ENCODE results near the gene PDZD4.

DNA sequence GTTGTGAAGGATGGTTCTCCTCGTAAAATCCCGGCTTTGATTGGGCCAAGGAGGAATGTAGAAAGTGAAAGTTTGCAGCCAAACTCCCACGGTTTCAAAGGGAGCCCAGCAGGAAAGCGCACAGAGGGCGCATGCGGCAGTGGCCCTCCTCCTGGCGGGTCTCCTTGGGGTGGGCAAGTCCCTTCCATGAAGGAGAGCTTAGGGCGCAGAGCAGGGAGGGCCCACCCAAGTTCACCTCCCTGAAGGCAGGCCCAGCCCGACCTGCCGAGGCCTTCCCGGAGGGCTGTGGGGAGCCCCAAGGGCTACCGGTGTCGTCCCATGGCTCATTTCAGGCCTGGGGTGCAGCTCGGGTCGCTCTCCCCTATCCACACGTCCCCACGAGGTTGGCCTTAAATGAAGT, 2.0 kb downstream of the PDZD4 start:
- TF ChIP-seq, protein P1, sequence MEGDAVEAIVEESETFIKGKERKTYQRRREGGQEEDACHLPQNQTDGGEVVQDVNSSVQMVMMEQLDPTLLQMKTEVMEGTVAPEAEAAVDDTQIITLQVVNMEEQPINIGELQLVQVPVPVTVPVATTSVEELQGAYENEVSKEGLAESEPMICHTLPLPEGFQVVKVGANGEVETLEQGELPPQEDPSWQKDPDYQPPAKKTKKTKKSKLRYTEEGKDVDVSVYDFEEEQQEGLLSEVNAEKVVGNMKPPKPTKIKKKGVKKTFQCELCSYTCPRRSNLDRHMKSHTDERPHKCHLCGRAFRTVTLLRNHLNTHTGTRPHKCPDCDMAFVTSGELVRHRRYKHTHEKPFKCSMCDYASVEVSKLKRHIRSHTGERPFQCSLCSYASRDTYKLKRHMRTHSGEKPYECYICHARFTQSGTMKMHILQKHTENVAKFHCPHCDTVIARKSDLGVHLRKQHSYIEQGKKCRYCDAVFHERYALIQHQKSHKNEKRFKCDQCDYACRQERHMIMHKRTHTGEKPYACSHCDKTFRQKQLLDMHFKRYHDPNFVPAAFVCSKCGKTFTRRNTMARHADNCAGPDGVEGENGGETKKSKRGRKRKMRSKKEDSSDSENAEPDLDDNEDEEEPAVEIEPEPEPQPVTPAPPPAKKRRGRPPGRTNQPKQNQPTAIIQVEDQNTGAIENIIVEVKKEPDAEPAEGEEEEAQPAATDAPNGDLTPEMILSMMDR (conservative IDR thresholded peaks at IDR 0.05; ENCODE audit: low read depth, low read length) = no peak
- no peak for TF ChIP-seq EZH2phosphoT487 (IDR thresholded peaks at IDR 0.05; ENCODE audit: borderline replicate concordance, low read length)
- TF ChIP-seq EZH2 (IDR thresholded peaks at IDR 0.05; ENCODE audit: low read length, unreplicated experiment) = no peak
